HCT116 (cell line): ENCODE measurements around the gene SHTN1. TPM values are rescaled to one million over a fixed set of nuclear protein-coding genes. Genes with fewer than 3 reads are reported as not detected.

Experiments used
- ATAC-seq: fragments of 200-7000 bp; cut with Tn5 transposase; 2 replicates; pipeline ENCODE4 v1.9.1; 2020; ENCODE audit warnings: mild to moderate bottlenecking, moderate library complexity
- BruUV-seq: library from RNA; stranded (reverse); fragments of 400-500 nt; replicated peaks from 2 replicates; lab custom pipeline; 2021; lab: Mats Ljungman, UMichigan
- CTCF ChIA-PET: fragments of 300-600 bp; sonication (Branson Sonifier 250); formaldehyde crosslinking; loops from one replicate; lab custom pipeline; 2021; ENCODE audit warnings: antibody characterized with exemption; lab: Charles Lee
- POLR2A ChIA-PET: fragments of 300-600, 350-600 bp; sonication (Branson Sonifier 250); formaldehyde crosslinking; loops from one replicate; lab custom pipeline; 2021; ENCODE audit warnings: antibody characterized with exemption; lab: Charles Lee
- RAD21 ChIA-PET, 2 experiments: fragments of 300-600 bp; sonication (Branson Sonifier 250); formaldehyde crosslinking; loops; one replicate each; lab custom pipeline; 2023; ENCODE audit warnings: low total read pairs in 2 of 2; ENCODE audit not compliant: uncharacterized antibody in 2 of 2, unreplicated experiment in 2 of 2, low non-redundant PET in 1 of 2; lab: Charles Lee
- DNase-seq: peaks from one replicate; pipeline ENCODE4 v3.0.0-alpha.2; 2010; ENCODE audit warnings: low read depth, low spot score
- H2AFZ ChIP-seq: fragments of 200-600 bp; shearing (Covaris generic), sonication (generic); 2 replicates; pipeline ENCODE4 v1.6.1; 2017; ENCODE audit warnings: low read depth, mixed run types, mixed read lengths, antibody characterized with exemption, low read length; ENCODE audit not compliant: poor library complexity, severe bottlenecking
- H3K27ac ChIP-seq: 2 replicates; pipeline ENCODE4 v1.5.1; 2012; ENCODE audit warnings: low read depth, low read length
- H3K27me3 ChIP-seq: fragments of 200-600 bp; sonication (generic); 2 replicates; pipeline ENCODE4 v1.6.1; 2016; ENCODE audit warnings: mixed run types, low read length, mixed read lengths; ENCODE audit not compliant: insufficient read depth
- H3K36me3 ChIP-seq, 2 experiments: fragments of 200-500 bp in 1 of 2; fragments of 200-600 bp in 1 of 2; sonication (Bioruptor generic) in 1 of 2; sonication (generic) in 1 of 2; 2 replicates each; pipeline versions ENCODE4 v1.5.1 to v1.6.1; 2014 to 2016; ENCODE audit warnings: low read length in 2 of 2, inconsistent platforms in 1 of 2, mixed read lengths in 1 of 2, mixed run types in 1 of 2; ENCODE audit not compliant: insufficient read depth in 2 of 2, control insufficient read depth in 1 of 2
- H3K4me1 ChIP-seq, 2 experiments: fragments of 200-600 bp in 1 of 2; sonication (generic) in 1 of 2; 2 replicates each; pipeline versions ENCODE4 v1.5.1 to v1.6.1; 2012 to 2017; ENCODE audit warnings: low read length in 2 of 2, inconsistent platforms in 1 of 2, mild to moderate bottlenecking in 1 of 2, mixed read lengths in 1 of 2, mixed run types in 1 of 2, moderate library complexity in 1 of 2; ENCODE audit not compliant: insufficient read depth in 2 of 2, control insufficient read depth in 1 of 2
- H3K4me2 ChIP-seq: fragments of 200-600 bp; sonication (generic); 2 replicates; pipeline ENCODE4 v1.6.1; 2017; ENCODE audit warnings: mixed run types, low read length, mixed read lengths
- H3K4me3 ChIP-seq, 2 experiments: fragments of 200-600 bp in 1 of 2; sonication (generic) in 1 of 2; replicated peaks in 1 of 2; 2 replicates each; pipeline ENCODE4 v1.5.1; 2011 to 2016; ENCODE audit warnings: low read length in 2 of 2, control low read depth in 1 of 2, low read depth in 1 of 2, mild to moderate bottlenecking in 1 of 2, mixed read lengths in 1 of 2, mixed run types in 1 of 2
- H3K79me2 ChIP-seq: fragments of 200-600 bp; sonication (generic); 2 replicates; pipeline ENCODE4 v1.6.1; 2017; ENCODE audit warnings: mild to moderate bottlenecking, mixed run types, low read length, moderate library complexity, mixed read lengths; ENCODE audit not compliant: insufficient read depth
- H3K9ac ChIP-seq: fragments of 200-600 bp; sonication (generic); 2 replicates; pipeline ENCODE4 v1.6.1; 2016; ENCODE audit warnings: low read length, mixed read lengths
- H3K9me2 ChIP-seq: fragments of 200-600 bp; sonication (generic), shearing (Covaris generic); 2 replicates; pipeline ENCODE4 v1.6.1; 2017; ENCODE audit warnings: mixed run types, mild to moderate bottlenecking, moderate library complexity; ENCODE audit not compliant: insufficient read depth
- H3K9me3 ChIP-seq, 2 experiments: fragments of 200-500 bp in 1 of 2; fragments of 200-600 bp in 1 of 2; sonication (Bioruptor generic) in 1 of 2; sonication (generic) in 1 of 2; 2 replicates each; pipeline ENCODE4 v1.6.1; 2014 to 2017; ENCODE audit warnings: low read length in 2 of 2, mixed read lengths in 2 of 2, inconsistent platforms in 1 of 2, low read depth in 1 of 2, mild to moderate bottlenecking in 1 of 2, mixed run types in 1 of 2, moderate library complexity in 1 of 2; ENCODE audit not compliant: control insufficient read depth in 1 of 2, insufficient read depth in 1 of 2
- H4K20me1 ChIP-seq: fragments of 200-600 bp; sonication (generic), shearing (Covaris generic); 2 replicates; pipeline ENCODE4 v1.6.1; 2017; ENCODE audit warnings: mixed run types, mild to moderate bottlenecking, moderate library complexity; ENCODE audit not compliant: insufficient read depth
- CBX3 ChIP-seq: IDR thresholded peaks from 2 replicates; pipeline ENCODE4 v1.6.1; 2012; ENCODE audit warnings: low read depth
- CEBPB ChIP-seq: IDR thresholded peaks from 2 replicates; pipeline ENCODE4 v1.6.1; 2012; ENCODE audit warnings: low read depth
- EZH2 ChIP-seq: fragments of 200-600 bp; sonication (generic); IDR thresholded peaks from 2 replicates; pipeline ENCODE4 v1.6.1; 2017; ENCODE audit warnings: antibody characterized with exemption, mixed run types
- EZH2phosphoT487 ChIP-seq: fragments of 200-600 bp; IDR thresholded peaks from 2 replicates; pipeline ENCODE4 v1.6.1; 2018; ENCODE audit warnings: antibody characterized with exemption, borderline replicate concordance
- FOSL1 ChIP-seq: IDR thresholded peaks from 2 replicates; pipeline ENCODE4 v1.6.1; 2012; ENCODE audit warnings: low read depth
- JUND ChIP-seq: IDR thresholded peaks from 2 replicates; pipeline ENCODE4 v1.6.1; 2012
- POLR2AphosphoS5 ChIP-seq: IDR thresholded peaks from 2 replicates; pipeline ENCODE4 v1.6.1; 2011; ENCODE audit warnings: mild to moderate bottlenecking, low read depth, low read length, moderate library complexity
- RAD21 ChIP-seq: IDR thresholded peaks from 2 replicates; pipeline ENCODE4 v1.6.1; 2012; ENCODE audit warnings: low read depth, mild to moderate bottlenecking
- SIN3A ChIP-seq: IDR thresholded peaks from 2 replicates; pipeline ENCODE4 v1.6.1; 2012; ENCODE audit warnings: low read depth
- SP1 ChIP-seq: IDR thresholded peaks from 2 replicates; pipeline ENCODE4 v1.6.1; 2012; ENCODE audit warnings: low read depth
- SRF ChIP-seq: IDR thresholded peaks from 2 replicates; pipeline ENCODE4 v1.6.1; 2012; ENCODE audit warnings: low read depth
- TCF7L2 ChIP-seq: IDR thresholded peaks from 2 replicates; pipeline ENCODE4 v1.7.0; 2011; ENCODE audit warnings: borderline replicate concordance, inconsistent platforms; ENCODE audit not compliant: insufficient read depth, insufficient read length; ENCODE audit errors: extremely low read depth
- YY1 ChIP-seq: IDR thresholded peaks from 2 replicates; pipeline ENCODE4 v1.6.1; 2011; ENCODE audit warnings: low read length, low read depth, moderate library complexity, mild to moderate bottlenecking; ENCODE audit not compliant: insufficient replicate concordance; ENCODE audit errors: extremely low read depth
- ZFX ChIP-seq: fragments of 450-650 bp; IDR thresholded peaks from 2 replicates; pipeline ENCODE4 v1.6.1; 2017
- ZNF274 ChIP-seq: fragments of 200-500 bp; sonication (Bioruptor generic); IDR thresholded peaks from 2 replicates; pipeline ENCODE4 v1.6.1; 2014; ENCODE audit warnings: mild to moderate bottlenecking, low read depth, low read length, inconsistent platforms
- intact Hi-C: fragments of 100-400 bp; cut with micrococcal nuclease; formaldehyde crosslinking; loops from 2 replicates; pipeline ENCODE4 v1.10.0; 2022
- total RNA-seq: library from RNA; stranded (reverse); gene quantifications from one replicate; pipeline ENCODE4 v1.2.1, GENCODE V29; 2021; ENCODE audit not compliant: unreplicated experiment
- TF ChIP-seq, protein P1 (sequence below), 3 experiments: fragments of 200-600 bp in 1 of 3; sonication (generic) in 1 of 3; IDR thresholded peaks in 2 of 3; conservative IDR thresholded peaks in 1 of 3; 2 replicates each; pipeline ENCODE4 v1.5.1; 2012 to 2017; ENCODE audit warnings: low read depth in 2 of 3, low read length in 2 of 3, antibody characterized with exemption in 1 of 3, borderline replicate concordance in 1 of 3, control low read depth in 1 of 3, mild to moderate bottlenecking in 1 of 3, mixed read lengths in 1 of 3, mixed run types in 1 of 3, moderate library complexity in 1 of 3; ENCODE audit not compliant: insufficient read depth in 1 of 3
- TF ChIP-seq, protein P2 (sequence below): IDR thresholded peaks from 2 replicates; pipeline ENCODE4 v1.6.1; 2011; ENCODE audit warnings: mild to moderate bottlenecking, low read length, moderate library complexity; ENCODE audit not compliant: insufficient replicate concordance; ENCODE audit errors: extremely low read depth

The SHTN1 gene
- total RNA-seq, 1 experiment from 2014 or later: 64.0 TPM

DNA sequence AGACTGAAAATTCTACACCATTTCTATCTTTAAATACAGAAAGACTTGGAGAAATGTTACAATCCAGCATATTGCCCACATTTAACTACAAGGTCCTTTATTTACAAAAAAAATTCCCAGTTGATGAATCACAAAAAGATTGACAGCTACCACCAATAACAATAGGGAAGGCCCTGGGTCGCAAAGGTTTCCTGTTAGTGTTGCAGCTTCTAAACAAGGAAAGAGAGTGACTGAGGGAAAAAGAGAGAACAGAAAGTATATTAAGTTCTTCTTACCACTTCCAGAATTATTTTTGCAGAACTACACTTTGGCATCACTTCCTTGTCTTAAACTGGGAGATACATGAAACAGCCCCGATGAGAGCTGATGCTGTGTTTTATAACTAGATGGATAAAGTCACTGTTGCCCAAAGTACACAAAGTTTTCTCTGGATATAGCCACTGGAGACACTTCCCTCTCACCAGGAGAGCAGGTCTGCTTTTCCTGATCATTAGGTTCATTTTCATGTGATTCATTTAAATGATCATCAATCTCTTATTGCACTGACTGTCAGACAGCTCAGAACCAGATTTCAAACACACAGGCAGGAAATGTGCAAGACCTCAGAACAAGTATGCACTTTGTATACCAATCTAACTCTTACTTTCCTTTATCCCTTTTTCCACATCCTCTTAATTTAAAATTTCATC is 57.0 kb downstream of the SHTN1 start:
- BruUV-seq: TSS peak; percentile 2
- peak overlapping the region; percentile 43 for H3K27ac ChIP-seq

More for the DNA sequence above, 57.0 kb downstream of the SHTN1 start:
- H3K9me2 ChIP-seq: no peaks in the 10 kb centered on the region
- POLR2A ChIA-PET: interaction anchor here (1.2 kb wide), 1 partner anchor 59 kb away, joined by 6 read pairs; no protein-coding TSS in a partner anchor
- H3K79me2 ChIP-seq: 0 out of 2 replicates have a peak, but pooled peaks cover 3% of the 10 kb centered on the region
- CTCF ChIA-PET: interaction anchor here (1.1 to 1.5 kb wide), 8 partner anchors 10 to 227 kb away, joined by 3 to 6 read pairs (median 4); no protein-coding TSS in a partner anchor
- no peak overlapping the region for H2AFZ ChIP-seq
- peaks cover 14% of the 10 kb centered on the region for H4K20me1 ChIP-seq
- peaks cover 22 to 23% of the 10 kb centered on the region in 2 experiments for H3K4me1 ChIP-seq
- ATAC-seq: peak; percentile 64
- RAD21 ChIA-PET: no interaction called here
- H3K27me3 ChIP-seq: no peaks in the 10 kb centered on the region
- H3K9me3 ChIP-seq: no peaks in the 10 kb centered on the region
- TF ChIP-seq ZNF274 (no peak), CBX3 (no peak), SIN3A (0 out of 2 replicates have a peak, but pooled peaks have one; percentile 44), POLR2AphosphoS5 (no peak), EZH2phosphoT487 (no peak), RAD21 (no peak), FOSL1 (peak; percentile 84), YY1 (no peak), EZH2 (no peak), CEBPB (no peak), SRF (0 out of 2 replicates have a peak, but pooled peaks have one; percentile 15), ZFX (no peak), SP1 (peak; percentile 44; the same call in 1 of the 2 replicates), JUND (peak; percentile 79), TCF7L2 (no peak)
- TF ChIP-seq, protein P1, sequence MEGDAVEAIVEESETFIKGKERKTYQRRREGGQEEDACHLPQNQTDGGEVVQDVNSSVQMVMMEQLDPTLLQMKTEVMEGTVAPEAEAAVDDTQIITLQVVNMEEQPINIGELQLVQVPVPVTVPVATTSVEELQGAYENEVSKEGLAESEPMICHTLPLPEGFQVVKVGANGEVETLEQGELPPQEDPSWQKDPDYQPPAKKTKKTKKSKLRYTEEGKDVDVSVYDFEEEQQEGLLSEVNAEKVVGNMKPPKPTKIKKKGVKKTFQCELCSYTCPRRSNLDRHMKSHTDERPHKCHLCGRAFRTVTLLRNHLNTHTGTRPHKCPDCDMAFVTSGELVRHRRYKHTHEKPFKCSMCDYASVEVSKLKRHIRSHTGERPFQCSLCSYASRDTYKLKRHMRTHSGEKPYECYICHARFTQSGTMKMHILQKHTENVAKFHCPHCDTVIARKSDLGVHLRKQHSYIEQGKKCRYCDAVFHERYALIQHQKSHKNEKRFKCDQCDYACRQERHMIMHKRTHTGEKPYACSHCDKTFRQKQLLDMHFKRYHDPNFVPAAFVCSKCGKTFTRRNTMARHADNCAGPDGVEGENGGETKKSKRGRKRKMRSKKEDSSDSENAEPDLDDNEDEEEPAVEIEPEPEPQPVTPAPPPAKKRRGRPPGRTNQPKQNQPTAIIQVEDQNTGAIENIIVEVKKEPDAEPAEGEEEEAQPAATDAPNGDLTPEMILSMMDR (IDR thresholded peaks at IDR 0.05 in 2 of 3, conservative IDR thresholded peaks at IDR 0.05 in 1 of 3; ENCODE audit: borderline replicate concordance in 1 of 3, insufficient read depth in 1 of 3, low read depth in 2 of 3, low read length in 2 of 3): no peak
- TF ChIP-seq, protein P2, sequence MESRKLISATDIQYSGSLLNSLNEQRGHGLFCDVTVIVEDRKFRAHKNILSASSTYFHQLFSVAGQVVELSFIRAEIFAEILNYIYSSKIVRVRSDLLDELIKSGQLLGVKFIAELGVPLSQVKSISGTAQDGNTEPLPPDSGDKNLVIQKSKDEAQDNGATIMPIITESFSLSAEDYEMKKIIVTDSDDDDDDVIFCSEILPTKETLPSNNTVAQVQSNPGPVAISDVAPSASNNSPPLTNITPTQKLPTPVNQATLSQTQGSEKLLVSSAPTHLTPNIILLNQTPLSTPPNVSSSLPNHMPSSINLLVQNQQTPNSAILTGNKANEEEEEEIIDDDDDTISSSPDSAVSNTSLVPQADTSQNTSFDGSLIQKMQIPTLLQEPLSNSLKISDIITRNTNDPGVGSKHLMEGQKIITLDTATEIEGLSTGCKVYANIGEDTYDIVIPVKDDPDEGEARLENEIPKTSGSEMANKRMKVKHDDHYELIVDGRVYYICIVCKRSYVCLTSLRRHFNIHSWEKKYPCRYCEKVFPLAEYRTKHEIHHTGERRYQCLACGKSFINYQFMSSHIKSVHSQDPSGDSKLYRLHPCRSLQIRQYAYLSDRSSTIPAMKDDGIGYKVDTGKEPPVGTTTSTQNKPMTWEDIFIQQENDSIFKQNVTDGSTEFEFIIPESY: no peak
- H3K36me3 ChIP-seq: peaks cover 29 to 32% of the 10 kb centered on the region in 2 experiments
- intact Hi-C loops: loop anchor here (1.0 to 10.0 kb wide), 3 partner anchors 57 to 217 kb away; partner anchors contain the start of gene SHTN1
- DNase-seq: peak; percentile 59
- peak overlapping the region in 1 of 2 experiments; percentile 17; a peak in 1 of 4 replicates for H3K4me3 ChIP-seq
- peak overlapping the region; percentile 68 for H3K4me2 ChIP-seq
- H3K9ac ChIP-seq: peak overlapping the region; percentile 23
